ENCODE data around the gene RAPGEF1.
"Not testable (repeated sequence)": the region's sequence is repeated elsewhere in the genome, so short reads cannot be mapped to it uniquely, and the experiment has no call there.

The RAPGEF1 gene, protein sequence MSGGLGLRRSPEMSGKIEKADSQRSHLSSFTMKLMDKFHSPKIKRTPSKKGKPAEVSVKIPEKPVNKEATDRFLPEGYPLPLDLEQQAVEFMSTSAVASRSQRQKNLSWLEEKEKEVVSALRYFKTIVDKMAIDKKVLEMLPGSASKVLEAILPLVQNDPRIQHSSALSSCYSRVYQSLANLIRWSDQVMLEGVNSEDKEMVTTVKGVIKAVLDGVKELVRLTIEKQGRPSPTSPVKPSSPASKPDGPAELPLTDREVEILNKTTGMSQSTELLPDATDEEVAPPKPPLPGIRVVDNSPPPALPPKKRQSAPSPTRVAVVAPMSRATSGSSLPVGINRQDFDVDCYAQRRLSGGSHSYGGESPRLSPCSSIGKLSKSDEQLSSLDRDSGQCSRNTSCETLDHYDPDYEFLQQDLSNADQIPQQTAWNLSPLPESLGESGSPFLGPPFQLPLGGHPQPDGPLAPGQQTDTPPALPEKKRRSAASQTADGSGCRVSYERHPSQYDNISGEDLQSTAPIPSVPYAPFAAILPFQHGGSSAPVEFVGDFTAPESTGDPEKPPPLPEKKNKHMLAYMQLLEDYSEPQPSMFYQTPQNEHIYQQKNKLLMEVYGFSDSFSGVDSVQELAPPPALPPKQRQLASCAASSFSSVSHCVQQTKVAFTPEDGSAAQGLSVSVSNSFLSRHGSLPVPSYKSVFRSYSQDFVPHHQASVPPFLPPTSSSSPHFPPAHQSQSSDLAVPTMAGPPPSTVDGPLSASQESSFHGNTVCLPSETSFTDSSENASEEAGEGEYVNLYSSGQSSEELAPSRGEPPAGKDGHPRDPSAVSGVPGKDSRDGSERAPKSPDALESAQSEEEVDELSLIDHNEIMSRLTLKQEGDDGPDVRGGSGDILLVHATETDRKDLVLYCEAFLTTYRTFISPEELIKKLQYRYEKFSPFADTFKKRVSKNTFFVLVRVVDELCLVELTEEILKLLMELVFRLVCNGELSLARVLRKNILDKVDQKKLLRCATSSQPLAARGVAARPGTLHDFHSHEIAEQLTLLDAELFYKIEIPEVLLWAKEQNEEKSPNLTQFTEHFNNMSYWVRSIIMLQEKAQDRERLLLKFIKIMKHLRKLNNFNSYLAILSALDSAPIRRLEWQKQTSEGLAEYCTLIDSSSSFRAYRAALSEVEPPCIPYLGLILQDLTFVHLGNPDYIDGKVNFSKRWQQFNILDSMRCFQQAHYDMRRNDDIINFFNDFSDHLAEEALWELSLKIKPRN (N-terminal part only)

DNA sequence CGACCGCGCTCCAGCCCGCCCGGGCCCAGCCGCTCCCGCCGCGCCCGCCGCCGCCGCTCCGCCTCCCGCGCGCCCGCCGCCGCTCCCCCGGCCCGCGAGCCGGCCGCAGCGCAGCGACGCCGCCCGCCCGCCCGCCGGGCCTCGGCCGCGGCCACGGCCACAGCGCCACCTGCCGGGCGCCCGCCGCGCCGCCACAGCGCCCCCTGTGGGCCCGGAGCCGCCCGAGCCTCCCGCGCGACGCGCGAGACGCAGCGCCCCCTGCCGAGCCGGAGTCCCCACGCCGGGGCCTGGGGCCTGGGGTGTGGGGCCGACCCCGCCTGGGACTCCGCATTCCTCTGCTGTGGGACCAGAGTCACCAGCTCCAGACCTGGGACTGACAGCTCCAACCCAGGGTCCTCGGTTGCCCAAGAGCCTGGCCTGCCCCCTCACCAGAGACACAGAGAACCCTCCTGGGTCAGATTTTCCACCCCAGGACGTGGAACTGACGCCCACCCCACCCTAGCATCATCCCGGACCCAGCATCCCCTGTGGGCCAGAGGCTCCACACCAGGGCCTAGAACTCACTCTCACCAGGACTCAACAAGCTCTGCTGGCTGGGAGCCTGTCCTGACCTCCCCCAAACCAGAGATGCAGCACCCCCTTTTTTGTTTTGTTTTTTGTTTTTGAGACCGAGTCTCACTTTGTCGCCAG lies at the start of gene RAPGEF1:
Gene RAPGEF1 (minus strand): TSS at position 118 of the 690 bp plus-strand sequence. CDS start 246 bp downstream, outside the sequence.
- peak; percentile 97 for DNase-seq

DNA sequence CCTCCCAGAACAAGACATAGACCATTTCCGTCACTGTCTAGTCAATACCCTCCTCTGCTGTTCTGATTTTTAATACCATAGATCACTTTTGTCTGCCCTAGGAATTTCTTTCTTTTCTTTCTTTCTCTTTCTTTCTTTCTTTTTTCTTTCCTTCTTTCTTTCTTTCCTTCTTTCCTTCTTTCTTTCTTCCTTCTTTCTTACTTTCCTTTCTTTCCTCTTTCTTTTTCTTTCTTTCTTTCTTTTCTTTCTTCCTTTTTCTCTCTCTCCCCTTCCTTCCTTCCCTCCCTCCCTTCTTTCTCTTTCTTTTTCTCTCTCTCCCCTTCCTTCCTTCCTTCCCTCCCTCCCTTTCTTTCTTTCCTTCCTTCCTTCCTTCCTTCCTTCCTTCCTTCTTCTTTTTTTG lies 49.0 kb upstream of the RAPGEF1 start:
- no peak for DNase-seq

DNA sequence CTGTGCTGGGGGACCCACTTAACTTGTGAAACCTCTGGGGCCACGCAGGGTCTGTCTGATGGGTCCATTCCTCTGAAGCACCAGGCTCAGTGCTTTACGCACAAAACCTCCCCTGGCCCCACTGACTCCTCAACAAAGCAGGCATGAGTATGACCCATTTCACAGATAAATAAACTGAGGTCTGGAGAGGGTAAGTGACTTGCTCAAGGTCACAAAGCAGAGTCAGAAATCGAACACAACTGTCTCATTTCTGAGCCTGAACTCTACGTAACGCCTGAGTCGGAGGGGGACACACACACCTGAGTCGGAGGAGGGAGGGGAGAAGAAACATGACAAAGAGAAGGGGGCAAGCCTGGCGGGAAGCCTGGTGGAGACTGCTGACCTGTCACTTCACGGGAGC lies 48.0 kb upstream of the RAPGEF1 start:
- DNase-seq, result no peak

DNA sequence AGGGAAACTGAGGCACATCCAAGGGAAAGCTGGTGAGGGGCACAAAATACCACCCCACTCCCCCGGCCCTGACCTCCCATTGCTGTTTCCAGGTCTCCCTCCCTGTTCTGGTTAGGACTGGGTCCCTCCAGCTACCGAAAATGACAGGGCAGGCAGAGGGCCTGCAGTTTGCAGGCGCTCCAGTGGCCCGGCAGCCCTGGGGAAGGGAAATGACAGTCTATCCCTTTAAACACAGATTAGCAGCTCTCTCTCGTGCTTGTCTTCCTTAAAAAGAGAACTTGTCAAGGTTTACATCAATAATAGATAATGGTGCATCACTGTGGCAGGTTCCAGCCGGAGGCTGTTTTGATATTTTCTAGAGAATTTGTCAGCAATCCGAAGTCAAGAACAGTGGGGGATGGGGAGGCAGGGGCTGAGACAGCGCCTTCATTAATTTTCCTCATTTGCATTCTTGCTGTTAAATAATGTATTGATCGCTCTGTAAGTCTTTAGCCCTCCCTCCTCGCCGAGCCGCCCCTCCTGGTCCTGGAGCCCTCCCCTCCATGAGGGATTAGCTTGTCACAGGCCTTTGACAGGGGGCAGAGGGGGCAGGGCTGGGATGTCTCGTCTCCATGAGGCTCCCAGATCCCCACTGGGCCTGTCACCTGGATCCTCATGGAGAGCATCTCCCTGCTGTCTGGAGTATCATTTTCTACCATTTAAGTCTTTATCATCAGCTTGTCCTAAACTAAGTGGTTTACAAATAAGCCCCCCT lies 45.0 kb upstream of the RAPGEF1 start:
- DNase-seq, result no peak

DNA sequence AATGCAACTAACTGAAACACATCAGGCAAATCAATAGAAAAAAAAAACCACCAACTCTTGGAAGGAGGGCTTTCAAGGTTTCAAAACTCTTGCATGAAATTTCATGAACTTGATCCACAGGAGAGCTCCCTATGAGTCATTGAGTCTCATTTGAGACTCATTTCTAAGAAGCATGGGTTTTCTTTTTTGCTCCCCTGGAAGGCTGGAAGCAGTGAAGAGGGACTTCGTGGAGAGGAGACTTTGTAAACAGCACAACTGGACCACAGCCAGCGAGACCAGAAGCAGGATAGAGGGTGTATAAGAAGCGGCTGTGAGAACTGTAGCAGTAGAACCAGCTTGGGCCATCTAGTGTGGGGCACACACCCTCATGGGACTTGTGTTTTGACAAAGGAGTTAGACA lies 41.2 kb upstream of the RAPGEF1 start:
- no peak for DNase-seq

DNA sequence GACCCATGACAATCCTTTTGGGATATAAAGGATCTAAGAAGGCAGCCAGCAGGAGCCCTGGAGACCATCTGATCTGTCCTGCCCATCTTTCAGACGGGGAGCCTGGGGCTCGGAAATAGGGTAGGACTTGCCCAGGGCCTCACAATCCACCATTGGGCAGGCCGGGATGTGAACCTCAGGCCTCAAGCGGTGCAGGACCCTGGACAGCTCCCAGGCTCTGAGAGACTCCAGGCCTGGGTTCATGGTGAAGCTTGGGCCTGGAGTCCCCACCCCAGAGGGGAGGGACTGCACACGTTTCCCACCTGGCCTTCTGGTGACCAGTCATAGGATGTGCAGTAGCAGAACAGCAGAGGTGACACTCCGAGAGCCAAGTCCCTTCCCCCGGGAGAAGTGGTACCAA lies 36.6 kb upstream of the RAPGEF1 start:
- DNase-seq, result no peak

DNA sequence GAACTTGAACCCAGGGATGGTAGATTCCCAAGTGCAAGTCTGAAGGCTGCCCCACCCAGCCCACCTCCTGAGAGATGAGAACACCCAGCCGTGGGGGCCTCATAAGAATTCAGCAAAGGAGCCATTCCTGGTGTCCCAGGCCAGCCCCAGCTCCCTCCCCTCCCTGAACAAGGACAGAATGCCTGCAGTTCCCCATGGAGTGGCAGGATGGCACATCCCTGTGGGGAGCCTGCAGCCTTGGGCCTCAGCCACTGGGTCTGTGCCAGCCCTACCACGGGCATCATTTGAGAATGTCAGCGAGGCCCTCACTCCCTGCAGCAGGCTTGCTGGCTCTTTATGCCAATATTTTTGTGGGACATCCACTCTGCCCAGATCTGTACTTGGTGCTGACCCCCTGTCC lies 36.2 kb upstream of the RAPGEF1 start:
- DNase-seq, result no peak

DNA sequence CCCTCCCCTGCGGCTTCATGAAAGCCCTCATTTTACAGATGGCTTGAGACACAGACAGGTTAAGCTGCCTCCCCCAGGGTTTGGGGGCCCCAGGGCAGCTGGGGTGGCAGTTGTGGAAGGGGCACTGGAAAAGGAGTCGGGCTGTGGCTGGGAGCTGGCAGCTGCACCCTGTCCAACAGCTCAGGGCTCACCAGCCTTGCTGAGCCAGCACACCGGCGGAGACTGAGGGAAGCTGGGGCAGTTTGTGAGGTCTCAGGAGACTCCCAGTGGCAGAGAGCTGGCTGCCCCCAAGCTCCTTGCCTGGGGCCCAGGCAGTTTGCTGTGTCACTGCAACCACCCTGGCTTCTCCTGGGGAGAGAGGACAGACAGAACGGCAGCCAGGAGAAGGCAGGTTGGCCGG lies 34.8 kb upstream of the RAPGEF1 start:
- no peak for DNase-seq

DNA sequence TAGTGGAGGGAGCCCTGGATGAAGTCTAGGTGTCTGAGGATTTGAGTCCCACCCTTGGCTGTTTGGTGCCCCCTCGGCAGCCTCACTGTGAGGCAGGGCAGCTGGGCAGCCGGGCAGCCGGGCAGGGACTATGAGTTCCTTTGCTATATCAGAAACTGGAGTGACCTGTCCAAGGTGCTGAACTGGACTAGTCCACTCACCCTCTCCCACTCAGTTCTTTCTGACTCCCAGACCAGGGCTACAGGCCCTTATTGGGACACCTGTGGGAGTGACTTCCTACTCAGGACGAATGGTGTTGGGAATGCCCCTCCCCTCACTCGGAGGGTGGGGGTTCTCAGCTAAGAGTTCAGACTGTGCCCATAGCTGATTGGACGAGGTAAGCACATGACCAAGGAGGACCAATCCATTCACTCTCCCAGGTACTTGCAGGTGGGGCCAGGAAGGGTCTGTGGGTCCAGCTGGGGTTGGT lies 34.1 kb upstream of the RAPGEF1 start:
- DNase-seq, result no peak

DNA sequence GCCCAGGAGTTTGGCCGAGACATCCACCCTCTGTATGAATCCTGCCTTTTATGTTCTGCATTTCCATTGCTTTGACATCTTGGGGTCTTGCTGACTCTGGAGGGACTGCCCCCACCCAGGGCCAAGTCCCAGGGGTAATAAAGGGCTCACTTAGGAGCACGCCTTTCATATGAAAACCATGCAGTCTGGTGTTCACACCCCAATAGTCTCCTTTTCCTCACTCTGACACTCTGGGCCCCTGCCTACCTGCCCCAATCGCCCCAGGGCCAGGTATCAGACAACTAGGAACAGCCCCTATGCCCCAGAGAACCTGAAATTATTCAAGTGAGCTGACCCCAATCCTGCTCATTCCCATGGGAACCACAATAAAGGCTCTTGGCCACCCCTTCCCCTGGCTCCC lies 33.1 kb upstream of the RAPGEF1 start:
- no peak for DNase-seq

DNA sequence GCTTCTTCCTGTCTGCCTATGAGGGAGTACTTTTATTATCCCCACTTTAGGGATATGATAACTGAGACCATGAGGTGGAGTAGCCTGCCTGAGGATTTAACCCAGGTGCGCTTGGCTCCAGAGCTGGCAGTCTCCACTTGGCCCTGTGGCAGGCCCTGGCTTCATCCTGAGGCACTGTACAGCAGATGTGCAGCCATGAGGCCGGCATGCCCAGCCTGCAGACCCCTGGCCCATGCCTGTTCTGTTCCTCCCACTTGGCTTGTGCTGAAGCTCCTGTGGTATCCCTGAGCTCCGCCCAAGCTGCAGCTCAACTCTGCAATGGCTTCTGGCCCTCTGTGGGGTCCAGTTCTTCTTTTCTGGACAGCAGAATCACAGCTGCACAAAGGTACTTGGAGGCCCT lies 31.8 kb upstream of the RAPGEF1 start:
- DNase-seq, result no peak

DNA sequence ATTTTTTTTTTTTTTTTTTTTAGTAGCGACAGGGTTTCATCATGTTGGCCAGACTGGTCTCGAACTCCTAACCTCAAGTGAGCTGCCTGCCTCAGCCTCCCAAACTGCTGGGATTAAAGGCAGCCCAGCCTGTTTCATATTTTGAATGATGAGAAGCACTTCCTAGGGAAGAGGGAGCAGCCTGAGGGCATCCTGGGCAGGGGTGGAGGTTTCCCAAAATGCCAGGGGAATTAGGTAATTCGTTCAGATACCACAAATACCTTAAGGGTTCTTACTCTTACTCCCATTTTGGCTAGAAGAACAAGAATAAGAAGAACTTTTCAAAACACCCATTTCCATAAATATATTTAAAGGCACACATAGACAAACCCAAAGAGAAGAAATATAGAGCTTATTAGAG lies 29.5 kb upstream of the RAPGEF1 start:
- DNase-seq, result no peak

DNA sequence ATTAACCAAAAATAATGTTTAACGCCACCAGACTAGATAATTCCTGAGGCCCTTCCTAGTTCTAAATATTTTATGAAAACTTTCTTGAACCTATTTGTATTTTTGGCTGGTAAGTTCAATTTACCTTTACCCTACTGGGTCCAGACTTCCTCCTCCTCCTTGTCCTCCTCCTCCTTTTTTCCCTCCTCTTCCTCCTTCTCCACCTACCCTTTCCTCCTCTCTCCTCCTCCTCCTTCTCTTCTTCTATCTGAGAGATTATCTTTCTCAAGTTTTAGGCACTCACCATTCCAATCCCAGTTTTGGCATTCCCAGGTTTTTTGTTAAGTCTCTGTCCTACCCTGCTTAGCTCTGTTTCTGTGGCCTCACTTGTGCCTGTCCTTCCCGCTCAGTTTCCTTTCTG lies 24.7 kb upstream of the RAPGEF1 start:
- DNase-seq, result no peak

DNA sequence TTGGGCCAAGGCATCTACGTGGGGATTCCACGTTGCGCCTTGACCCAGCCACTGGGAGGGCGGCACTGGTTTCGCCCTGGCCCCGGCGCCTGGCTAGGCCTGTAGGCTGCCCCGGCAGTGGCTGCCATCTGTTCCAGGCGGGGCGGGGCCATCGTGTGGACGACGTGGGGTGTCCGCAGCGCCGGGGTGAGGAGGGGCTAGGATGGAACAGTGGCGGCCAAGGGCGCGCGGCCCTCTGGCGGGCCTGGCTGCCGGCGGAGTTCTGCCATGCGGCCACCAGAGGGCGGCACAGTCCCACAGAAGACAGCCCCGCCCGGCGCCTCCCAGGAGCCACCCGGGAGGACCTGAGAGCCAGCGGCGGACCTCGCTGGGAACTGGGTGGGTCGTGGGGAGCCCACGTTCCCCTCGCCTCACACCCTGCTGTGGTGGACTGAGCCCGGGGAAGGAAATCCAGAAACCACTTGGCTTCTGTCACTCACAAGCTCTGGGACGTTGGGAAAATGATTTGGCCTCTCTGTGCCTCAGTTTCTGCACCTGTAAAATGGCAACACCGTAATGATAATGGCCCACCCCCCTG lies 22.6 kb upstream of the RAPGEF1 start:
- DNase-seq, result peak; percentile 87

DNA sequence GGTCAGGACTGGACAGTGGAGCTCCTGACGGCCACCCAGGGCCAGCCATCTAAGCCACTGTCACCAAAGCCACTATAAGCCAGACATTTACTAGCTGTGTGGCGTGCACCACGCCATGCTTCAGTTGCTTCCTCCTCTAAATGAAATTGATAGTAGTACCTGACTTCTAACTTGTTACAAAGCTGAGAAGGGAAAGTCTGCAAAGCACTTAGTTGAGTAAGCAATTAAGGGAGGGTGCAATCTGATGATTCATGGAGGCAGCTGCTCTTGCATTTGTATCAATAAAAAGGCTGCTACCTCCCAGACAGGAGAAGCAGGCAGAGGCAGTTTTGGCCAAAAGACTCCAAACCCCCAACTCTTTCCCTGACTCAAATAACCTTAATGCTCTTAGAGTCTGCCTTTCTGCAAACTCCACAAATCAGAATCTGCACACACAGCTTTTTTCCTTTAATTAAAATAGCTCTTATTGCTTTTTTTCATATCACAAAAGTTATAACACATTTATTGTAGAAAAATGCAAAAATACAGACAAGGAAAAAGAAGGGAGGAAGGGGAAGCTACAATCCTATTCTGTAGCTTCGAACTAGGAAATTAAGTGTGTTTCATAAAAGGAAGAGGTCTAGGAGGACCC lies 19.3 kb upstream of the RAPGEF1 start:
- no peak for DNase-seq

DNA sequence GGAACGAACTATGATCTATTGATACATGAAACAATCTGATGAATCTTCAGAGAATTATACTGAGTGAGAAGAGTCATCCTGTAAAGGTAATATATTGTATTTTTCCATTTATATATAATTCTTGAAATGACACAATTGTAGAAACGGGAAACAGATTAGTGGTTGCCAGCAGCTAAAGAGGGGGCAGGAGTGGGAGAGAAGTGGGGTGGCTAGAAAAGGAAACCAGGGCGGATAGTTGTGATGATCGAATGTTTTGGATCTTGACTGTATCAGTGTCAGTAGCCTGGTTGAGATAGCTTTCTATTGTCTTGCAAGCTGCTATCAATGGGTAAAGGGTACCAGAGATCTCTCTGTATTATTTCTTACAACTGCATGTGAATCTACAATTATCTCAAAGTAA lies 17.7 kb upstream of the RAPGEF1 start:
- DNase-seq, result no peak

DNA sequence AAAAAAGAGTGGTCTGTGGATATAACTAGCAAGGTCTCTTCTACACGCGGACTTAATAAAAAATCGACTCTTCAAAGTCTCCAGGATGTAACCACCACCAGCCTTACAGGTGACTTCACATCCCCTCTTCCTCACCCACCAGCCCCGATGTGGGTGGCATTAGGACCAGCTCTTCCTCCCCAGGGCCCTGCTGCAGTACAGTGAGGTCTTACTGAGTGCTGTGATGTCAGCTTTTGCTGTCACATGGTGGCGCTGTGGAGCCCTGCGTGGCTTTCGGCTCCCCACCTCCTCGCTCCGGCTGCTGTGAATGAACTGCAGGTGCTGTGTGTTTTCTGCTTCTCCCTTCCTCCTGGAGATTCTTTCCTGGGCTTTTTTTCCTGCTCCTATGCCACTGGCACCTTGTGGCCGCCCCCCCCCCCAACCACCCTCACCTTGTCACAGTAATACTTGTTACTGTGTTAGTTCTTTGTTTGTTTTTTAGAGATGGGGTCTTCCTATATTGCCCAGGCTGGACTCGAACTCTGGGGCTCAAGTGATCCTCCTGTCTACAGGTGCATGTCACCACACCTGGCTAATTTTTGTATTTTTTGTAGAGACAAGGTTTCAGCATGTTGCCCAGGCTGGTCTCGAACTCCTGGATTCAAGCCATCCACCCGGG lies 15.8 kb upstream of the RAPGEF1 start:
- peak; percentile 84 for DNase-seq

DNA sequence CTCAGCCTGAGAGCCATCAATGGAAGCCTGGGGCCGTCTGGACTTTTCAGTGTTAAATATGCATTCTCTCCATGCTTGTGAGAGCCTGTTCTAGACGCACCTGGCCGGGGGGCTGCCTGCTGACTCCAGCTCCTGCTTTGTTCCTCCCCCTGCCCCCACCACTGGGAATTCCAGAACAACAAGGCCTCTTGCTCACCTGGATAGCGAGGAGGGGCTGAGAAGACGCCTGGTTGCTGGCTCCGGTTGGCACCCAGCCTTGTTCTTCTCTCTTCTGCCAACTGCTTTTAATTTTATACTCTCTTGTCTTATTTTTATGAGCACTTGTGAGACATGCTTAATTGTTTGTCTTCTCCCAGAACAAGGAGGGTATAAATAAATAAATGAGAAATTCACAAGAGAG lies 15.0 kb upstream of the RAPGEF1 start:
- no peak for DNase-seq

DNA sequence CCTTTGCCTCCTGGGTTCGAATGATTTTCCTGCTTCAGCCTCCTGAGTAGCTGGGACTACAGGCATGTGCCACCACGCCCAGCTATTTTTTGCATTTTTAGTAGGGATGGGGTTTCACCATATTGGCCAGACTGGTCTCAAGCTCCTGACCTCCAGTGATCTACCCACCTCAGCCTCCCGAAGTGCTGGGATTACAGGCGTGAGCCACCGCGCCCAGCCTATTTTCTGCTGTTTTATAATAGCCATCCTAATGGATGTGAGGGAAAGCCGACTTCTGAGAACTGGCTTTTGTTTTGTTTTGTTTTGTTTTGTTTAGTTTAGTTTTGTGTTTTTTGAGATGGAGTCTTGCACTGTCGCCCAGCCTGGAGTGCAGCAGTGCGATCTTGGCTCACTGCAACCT lies 13.9 kb upstream of the RAPGEF1 start:
- DNase-seq, result not testable (repeated sequence)

DNA sequence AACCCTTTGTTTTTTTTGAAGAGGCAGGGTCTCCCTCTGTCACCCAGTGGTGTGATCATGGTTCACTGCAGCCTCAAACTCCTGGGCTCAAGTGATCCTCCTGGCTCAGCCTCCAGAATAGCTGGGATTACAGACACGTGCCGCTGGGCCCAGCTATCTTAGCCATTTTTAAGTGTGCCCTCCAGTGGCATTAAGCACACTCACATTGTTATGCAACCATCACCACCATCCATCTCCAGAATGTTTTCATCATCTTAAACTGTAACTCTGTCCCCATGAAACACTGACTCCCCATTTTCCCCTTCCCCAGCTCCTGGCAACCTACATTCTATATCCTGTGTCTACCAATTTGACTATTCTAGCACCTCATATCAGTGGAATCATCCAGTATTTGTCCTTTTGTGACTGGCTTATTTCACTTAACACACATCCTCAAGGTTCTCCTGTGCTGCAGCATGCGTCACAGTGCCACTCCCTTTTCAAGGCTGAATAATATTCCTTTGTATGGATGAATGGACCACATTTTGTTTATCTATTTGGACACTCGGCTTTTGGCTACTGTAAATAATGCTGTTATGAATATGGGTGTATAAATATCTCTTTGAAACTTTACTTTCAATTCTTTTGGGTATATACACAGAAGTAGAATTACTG lies 12.5 kb upstream of the RAPGEF1 start:
- DNase-seq, result no peak
